ENCODE results near the gene CREBBP. TPM values are rescaled to one million over a fixed set of nuclear protein-coding genes. Genes with fewer than 3 reads are reported as not detected.
A peak's percentile ranks its signal among the peaks of the same experiment; 100 is the strongest.

CREBBP gene
- total RNA-seq, 2 donors from 2014 or later = 35.3 to 57.7 TPM

GRCh38 chr16:3819746-3820724, 60.5 kb downstream of the CREBBP start:
- intact Hi-C loops (cut with DNase I) = no loop called here
- ATAC-seq = peak; percentile 94
- H3K27me3 ChIP-seq = no peaks in the 10 kb centered on the region
- no peaks in the 10 kb centered on the region for H3K36me3 ChIP-seq (replicated peaks in 1 of 2; ENCODE audit: insufficient read depth in 1 of 2, low read depth in 2 of 2)
- H3K27ac ChIP-seq = peak overlapping the region; percentile 28 to 59 (median 38)
- WGBS, 2 donors = 14 to 15% methylated on average over 7 to 8 of the region's 8 CpGs
- peaks cover 67% of the 10 kb centered on the region for H3K4me1 ChIP-seq
- no peak for TF ChIP-seq CTCF (IDR thresholded peaks at IDR 0.05)
- TF ChIP-seq POLR2A (IDR thresholded peaks at IDR 0.05) = no peak
- DNase-seq = peak; percentile 51 to 82 (median 64)
- no peak overlapping the region for H3K4me3 ChIP-seq
- H3K9me3 ChIP-seq = no peaks in the 10 kb centered on the region

- DNase-seq (no peak), ATAC-seq (no peak)
- Histone ChIP-seq H3K27ac (no peak overlapping the region), H3K4me3 (no peak overlapping the region), H3K27me3 (no peaks in the 10 kb centered on the region), H3K4me1 (peaks cover 67% of the 10 kb centered on the region), H3K9me3 (no peaks in the 10 kb centered on the region), H3K36me3 (replicated peaks in 1 of 2; ENCODE audit: insufficient read depth in 1 of 2, low read depth in 2 of 2) (no peaks in the 10 kb centered on the region)
- WGBS, 2 donors = 89% methylated on average over 6 of the region's 6 CpGs
- intact Hi-C loops (cut with DNase I) = no loop called here
- TF ChIP-seq CTCF (IDR thresholded peaks at IDR 0.05) = no peak
- no peak for TF ChIP-seq POLR2A (IDR thresholded peaks at IDR 0.05)
These were observed 61.4 kb downstream of the CREBBP start for GRCh38 chr16:3819175-3819527.

GRCh38 chr16:3816326-3816725, 64.2 kb downstream of the CREBBP start:
- intact Hi-C loops (cut with DNase I) = no loop called here

GRCh38 chr16:3814755-3815154, 65.8 kb downstream of the CREBBP start:
- no peak overlapping the region for H3K4me3 ChIP-seq
- peaks cover 39% of the 10 kb centered on the region for H3K4me1 ChIP-seq
- no peaks in the 10 kb centered on the region for H3K36me3 ChIP-seq (replicated peaks in 1 of 2; ENCODE audit: insufficient read depth in 1 of 2, low read depth in 2 of 2)
- H3K27me3 ChIP-seq = no peaks in the 10 kb centered on the region
- no peak for DNase-seq
- no peak overlapping the region for H3K27ac ChIP-seq
- intact Hi-C loops (cut with DNase I) = no loop called here
- no peak for ATAC-seq
- TF ChIP-seq POLR2A (IDR thresholded peaks at IDR 0.05) (no peak), CTCF (IDR thresholded peaks at IDR 0.05) (no peak)
- no peaks in the 10 kb centered on the region for H3K9me3 ChIP-seq
- 80 to 82% methylated on average over 1 of the region's 1 CpG for WGBS, 2 donors

More at GRCh38 chr16:3816326-3816725, 64.2 kb downstream of the CREBBP start:
- Histone ChIP-seq H3K4me3 (no peak overlapping the region), H3K27me3 (no peaks in the 10 kb centered on the region), H3K9me3 (no peaks in the 10 kb centered on the region), H3K36me3 (replicated peaks in 1 of 2; ENCODE audit: insufficient read depth in 1 of 2, low read depth in 2 of 2) (no peaks in the 10 kb centered on the region), H3K4me1 (peaks cover 55% of the 10 kb centered on the region), H3K27ac (no peak overlapping the region)
- ATAC-seq (no peak), DNase-seq (no peak)
- no peak for TF ChIP-seq CTCF (IDR thresholded peaks at IDR 0.05)
- no peak for TF ChIP-seq POLR2A (IDR thresholded peaks at IDR 0.05)
- WGBS, 2 donors = 59 to 60% methylated on average over 3 of the region's 3 CpGs
